Activated CD4-positive, alpha-beta memory T cell treated with anti-CD3 and anti-CD28 coated beads, Interleukin-2, amount 10 ng/mL, durations not matched to agents 7 days and 5 days (primary cell): Measurements from ENCODE around the gene TAC4. TPM values are rescaled to one million over a fixed set of nuclear protein-coding genes. Genes with fewer than 3 reads are reported as not detected.
A peak's percentile ranks its signal among the peaks of the same experiment; 100 is the strongest.

ENCODE experiments used
- CTCF ChIA-PET: fragments of 350-600 bp; sonication (Branson Sonifier 250); formaldehyde crosslinking; loops from one replicate; lab custom pipeline; 2021; ENCODE audit warnings: antibody characterized with exemption, inconsistent platforms; lab: Charles Lee
- POLR2A ChIA-PET: fragments of 350-600 bp; sonication (Branson Sonifier 250); formaldehyde crosslinking; loops from one replicate; lab custom pipeline; 2021; ENCODE audit warnings: antibody characterized with exemption; lab: Charles Lee
- DNase-seq: peaks from one replicate; pipeline ENCODE4 v3.0.0-alpha.2; 2020
- H3K27ac Mint-ChIP-seq: one replicate; pipeline ENCODE4 v1.8.0; 2021; ENCODE audit warnings: mild to moderate bottlenecking, mixed read lengths
- H3K27me3 Mint-ChIP-seq: one replicate; pipeline ENCODE4 v1.8.0; 2021; ENCODE audit warnings: mixed read lengths
- H3K36me3 Mint-ChIP-seq: one replicate; pipeline ENCODE4 v1.8.0; 2021; ENCODE audit warnings: low read depth, mixed read lengths
- H3K4me1 Mint-ChIP-seq: one replicate; pipeline ENCODE4 v1.8.0; 2021; ENCODE audit warnings: mixed read lengths
- H3K4me3 Mint-ChIP-seq: one replicate; pipeline ENCODE4 v1.8.0; 2021; ENCODE audit warnings: mild to moderate bottlenecking, mixed read lengths
- H3K9me3 Mint-ChIP-seq: one replicate; pipeline ENCODE4 v1.8.0; 2021; ENCODE audit warnings: mixed read lengths
- total RNA-seq, 2 experiments: library from RNA; stranded (reverse); gene quantifications; one replicate each; pipeline ENCODE4 v1.2.3, GENCODE V29; 2021

Gene TAC4
- total RNA-seq, 2 experiments from 2014 or later: not detected

GRCh38 chr17:49850218-49850610, 2.3 kb upstream of the TAC4 start:
- H3K4me1 Mint-ChIP-seq: peaks cover 21% of the 10 kb centered on the region
- H3K27ac Mint-ChIP-seq: no peak overlapping the region
- H3K9me3 Mint-ChIP-seq: no peaks in the 10 kb centered on the region
- H3K27me3 Mint-ChIP-seq: peaks cover 8% of the 10 kb centered on the region
- H3K36me3 Mint-ChIP-seq: no peaks in the 10 kb centered on the region
- no peak for DNase-seq
- H3K4me3 Mint-ChIP-seq: peak overlapping the region; percentile 88
- ChIA-PET CTCF (interaction anchor here (0.6 to 1.4 kb wide), 6 partner anchors 53 to 294 kb away, joined by 3 to 6 read pairs (median 3); partner anchors contain the start of gene SLC35B1), POLR2A (interaction anchor here (0.6 to 1.4 kb wide), 3 partner anchors 33 to 143 kb away, joined by 3 read pairs; partner anchors contain the start of gene SLC35B1)

DNA sequence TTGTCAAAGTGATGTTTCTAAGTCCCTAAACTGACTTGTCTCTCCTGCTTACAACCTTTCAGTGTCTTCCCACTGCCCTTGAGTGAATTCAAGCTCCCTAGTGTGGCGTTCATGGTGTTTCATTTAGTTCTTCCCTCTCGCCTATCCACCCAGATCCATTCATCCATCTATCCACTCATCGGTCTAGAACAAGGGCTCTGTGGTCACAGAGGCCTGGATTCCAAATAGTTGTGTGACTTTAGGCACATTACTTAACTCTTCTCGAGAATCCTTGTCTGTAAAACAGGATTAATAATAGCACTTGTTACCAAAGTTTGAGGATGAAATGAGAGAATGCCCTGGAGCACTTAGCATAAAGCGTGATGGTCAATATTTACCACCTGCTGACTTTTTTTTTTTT, 870 bp upstream of the TAC4 start:
- Mint-ChIP-seq H3K36me3 (peaks cover 2% of the 10 kb centered on the region), H3K27ac (no peak overlapping the region)

DNA sequence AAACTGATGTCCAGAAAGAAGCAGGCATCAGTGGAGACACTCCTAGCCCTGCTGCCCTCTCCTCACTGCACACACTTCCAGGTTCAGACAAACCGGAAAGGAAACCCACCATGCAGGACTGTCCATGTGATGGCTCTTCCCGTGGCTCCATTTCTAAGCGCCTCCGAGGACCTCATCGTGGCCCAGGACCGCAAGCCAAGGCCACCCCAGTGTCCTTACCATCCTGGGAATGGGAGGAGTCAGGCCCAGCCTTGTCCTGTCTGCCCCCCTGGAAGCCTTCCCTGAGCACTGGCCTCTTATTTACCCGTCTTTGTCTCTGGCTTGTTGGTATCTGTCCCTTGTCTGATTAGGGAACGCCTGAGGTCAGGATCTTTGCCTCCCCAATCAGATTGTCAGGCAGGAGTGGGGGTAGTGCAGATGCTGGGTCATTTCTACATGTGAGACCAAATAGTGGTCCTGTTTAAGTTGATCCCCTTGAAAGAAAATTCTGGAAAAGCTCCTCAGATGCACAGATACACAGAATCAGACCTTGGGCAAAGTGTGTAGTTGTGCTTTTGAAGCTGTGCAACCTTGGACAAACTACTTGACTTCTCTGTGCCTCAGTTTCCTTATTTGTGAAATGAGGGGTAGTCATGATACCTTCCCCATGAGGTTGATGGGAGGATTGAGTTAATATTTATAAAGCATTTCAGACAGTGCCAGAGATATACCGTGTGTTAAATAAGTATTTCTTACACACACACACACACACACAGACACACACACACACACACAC, 744 bp downstream of the TAC4 start:
- H3K36me3 Mint-ChIP-seq: peaks cover 2% of the 10 kb centered on the region
- ChIA-PET POLR2A (no interaction called here), CTCF (interaction anchor here (0.5 kb wide), 1 partner anchor 159 kb away, joined by 3 read pairs; no protein-coding TSS in a partner anchor)
- no peaks in the 10 kb centered on the region for H3K9me3 Mint-ChIP-seq
- peaks cover 37% of the 10 kb centered on the region for H3K4me1 Mint-ChIP-seq
- H3K4me3 Mint-ChIP-seq: no peak overlapping the region
- no peak for DNase-seq
- H3K27ac Mint-ChIP-seq: no peak overlapping the region
- H3K27me3 Mint-ChIP-seq: peaks cover 2% of the 10 kb centered on the region

More for the DNA sequence above, 870 bp upstream of the TAC4 start:
- ChIA-PET CTCF (no interaction called here), POLR2A (no interaction called here)
- no peak overlapping the region for H3K4me3 Mint-ChIP-seq
- no peak for DNase-seq
- no peaks in the 10 kb centered on the region for H3K9me3 Mint-ChIP-seq
- peaks cover 32% of the 10 kb centered on the region for H3K4me1 Mint-ChIP-seq
- H3K27me3 Mint-ChIP-seq: peaks cover 3% of the 10 kb centered on the region

GRCh38 chr17:49845321-49845720, 2.5 kb downstream of the TAC4 start:
- Mint-ChIP-seq H3K4me3 (no peak overlapping the region), H3K36me3 (peaks cover 2% of the 10 kb centered on the region), H3K4me1 (peaks cover 24% of the 10 kb centered on the region), H3K27me3 (no peaks in the 10 kb centered on the region), H3K27ac (peak overlapping the region; percentile 3), H3K9me3 (no peaks in the 10 kb centered on the region)
- POLR2A ChIA-PET: no interaction called here
- CTCF ChIA-PET: interaction anchor here (0.8 to 1.4 kb wide), 2 partner anchors 12 to 275 kb away, joined by 3 to 4 read pairs; no protein-coding TSS in a partner anchor
- DNase-seq: no peak

GRCh38 chr17:49843774-49844350, 4.0 kb downstream of the TAC4 start:
- Mint-ChIP-seq H3K9me3 (no peaks in the 10 kb centered on the region), H3K36me3 (peaks cover 2% of the 10 kb centered on the region), H3K27ac (no peak overlapping the region), H3K4me3 (no peak overlapping the region), H3K27me3 (no peaks in the 10 kb centered on the region), H3K4me1 (peaks cover 24% of the 10 kb centered on the region)
- POLR2A ChIA-PET: interaction anchor here (1.1 to 1.5 kb wide), 2 partner anchors 13 to 125 kb away, joined by 3 to 5 read pairs; no protein-coding TSS in a partner anchor
- DNase-seq: peak; percentile 36
- CTCF ChIA-PET: interaction anchor here (0.8 to 1.3 kb wide), 2 partner anchors 135 to 154 kb away, joined by 3 read pairs; no protein-coding TSS in a partner anchor

DNA sequence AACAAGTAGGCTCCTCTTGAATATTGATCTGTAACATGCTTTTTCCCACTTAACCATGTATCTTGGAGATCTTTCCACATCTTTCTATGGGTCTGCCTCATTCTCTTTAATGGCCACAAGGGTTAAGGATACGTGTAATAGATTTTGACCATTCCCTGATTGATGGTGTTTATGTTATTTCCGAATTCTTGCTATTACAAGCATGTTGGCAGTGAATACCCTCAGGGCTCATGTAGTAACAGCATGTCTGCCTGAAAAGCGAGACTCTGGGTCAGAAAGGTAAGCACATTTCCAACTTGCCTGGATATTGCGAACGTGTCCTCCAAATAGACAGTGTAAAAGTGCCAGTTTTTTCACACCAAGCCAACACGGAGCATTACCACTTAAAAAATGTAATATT, 5.0 kb downstream of the TAC4 start:
- DNase-seq: no peak
- Mint-ChIP-seq H3K27ac (no peak overlapping the region), H3K27me3 (no peaks in the 10 kb centered on the region), H3K4me3 (no peak overlapping the region), H3K4me1 (peaks cover 24% of the 10 kb centered on the region), H3K36me3 (peaks cover 2% of the 10 kb centered on the region), H3K9me3 (no peaks in the 10 kb centered on the region)
- ChIA-PET POLR2A (no interaction called here), CTCF (no interaction called here)

- ChIA-PET POLR2A (no interaction called here), CTCF (interaction anchor here (0.6 kb wide), 1 partner anchor 281 kb away, joined by 3 read pairs; no protein-coding TSS in a partner anchor)
- Mint-ChIP-seq H3K9me3 (no peaks in the 10 kb centered on the region), H3K27me3 (no peaks in the 10 kb centered on the region), H3K27ac (no peak overlapping the region), H3K4me3 (no peak overlapping the region), H3K4me1 (peaks cover 24% of the 10 kb centered on the region), H3K36me3 (peaks cover 2% of the 10 kb centered on the region)
- DNase-seq: no peak
These were observed 5.5 kb downstream of the TAC4 start for GRCh38 chr17:49842371-49842770.

DNA sequence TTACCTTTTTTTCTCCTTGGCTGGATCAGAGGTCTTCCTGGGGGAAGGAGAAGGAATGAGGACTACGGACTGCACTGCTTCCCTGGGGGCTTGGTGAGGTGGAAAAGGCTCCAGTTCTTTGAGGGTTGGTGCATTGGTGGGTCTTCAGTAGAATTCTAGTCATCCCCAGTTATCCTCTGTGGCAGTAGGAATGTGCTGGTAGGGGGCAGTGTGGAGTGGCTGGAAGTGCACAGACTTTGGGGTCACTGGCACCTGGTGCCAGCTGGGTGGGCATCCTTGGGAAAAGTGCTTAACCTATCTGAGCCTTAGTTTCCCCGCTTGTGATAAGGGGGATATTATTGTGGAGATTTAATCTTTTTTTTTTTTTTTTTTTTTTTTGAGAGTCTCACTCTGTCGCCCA, 6.3 kb downstream of the TAC4 start:
- DNase-seq: no peak
- H3K4me1 Mint-ChIP-seq: peaks cover 24% of the 10 kb centered on the region
- peaks cover 4% of the 10 kb centered on the region for H3K36me3 Mint-ChIP-seq
- ChIA-PET CTCF (interaction anchor here (0.6 kb wide), 1 partner anchor 280 kb away, joined by 3 read pairs; no protein-coding TSS in a partner anchor), POLR2A (no interaction called here)
- H3K9me3 Mint-ChIP-seq: no peaks in the 10 kb centered on the region
- H3K27ac Mint-ChIP-seq: no peak overlapping the region
- no peaks in the 10 kb centered on the region for H3K27me3 Mint-ChIP-seq
- H3K4me3 Mint-ChIP-seq: no peak overlapping the region

- ChIA-PET POLR2A (interaction anchor here (1.5 kb wide), 1 partner anchor 12 kb away, joined by 3 read pairs; no protein-coding TSS in a partner anchor), CTCF (no interaction called here)
- Mint-ChIP-seq H3K4me3 (no peak overlapping the region), H3K27me3 (no peaks in the 10 kb centered on the region), H3K9me3 (no peaks in the 10 kb centered on the region), H3K27ac (no peak overlapping the region), H3K36me3 (peaks cover 20% of the 10 kb centered on the region), H3K4me1 (peaks cover 13% of the 10 kb centered on the region)
- no peak for DNase-seq
These were observed 8.4 kb downstream of the TAC4 start for GRCh38 chr17:49839455-49839854.

- Mint-ChIP-seq H3K4me3 (no peak overlapping the region), H3K36me3 (peaks cover 37% of the 10 kb centered on the region), H3K9me3 (no peaks in the 10 kb centered on the region), H3K27me3 (no peaks in the 10 kb centered on the region), H3K27ac (no peak overlapping the region), H3K4me1 (no peaks in the 10 kb centered on the region)
- ChIA-PET CTCF (no interaction called here), POLR2A (no interaction called here)
- DNase-seq: no peak
These were observed 11.5 kb downstream of the TAC4 start for GRCh38 chr17:49836111-49837030.

DNA sequence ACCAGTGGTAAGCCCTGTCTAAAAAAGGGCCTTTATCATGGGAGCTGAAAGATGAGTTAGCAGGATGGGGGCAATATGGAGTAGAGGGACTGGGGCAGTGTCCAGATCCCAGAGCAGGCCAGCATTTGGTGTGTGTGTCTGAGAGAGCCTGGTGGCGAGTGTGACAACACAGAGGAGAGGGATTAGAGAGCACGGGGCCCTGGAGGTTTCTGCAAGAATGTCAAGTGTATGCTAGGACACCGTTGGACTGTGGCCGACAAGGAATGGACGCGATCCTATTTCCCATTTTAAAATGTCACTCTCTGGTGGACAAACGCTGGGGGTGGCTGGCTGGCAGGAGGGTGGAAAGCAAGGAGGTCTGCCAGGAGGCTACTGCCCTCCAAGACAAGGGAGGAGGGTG, 12.4 kb downstream of the TAC4 start:
- no peak for DNase-seq
- no peaks in the 10 kb centered on the region for H3K4me1 Mint-ChIP-seq
- H3K27ac Mint-ChIP-seq: no peak overlapping the region
- H3K4me3 Mint-ChIP-seq: no peak overlapping the region
- POLR2A ChIA-PET: no interaction called here
- CTCF ChIA-PET: no interaction called here
- H3K27me3 Mint-ChIP-seq: no peaks in the 10 kb centered on the region
- no peaks in the 10 kb centered on the region for H3K9me3 Mint-ChIP-seq
- peaks cover 37% of the 10 kb centered on the region for H3K36me3 Mint-ChIP-seq

DNA sequence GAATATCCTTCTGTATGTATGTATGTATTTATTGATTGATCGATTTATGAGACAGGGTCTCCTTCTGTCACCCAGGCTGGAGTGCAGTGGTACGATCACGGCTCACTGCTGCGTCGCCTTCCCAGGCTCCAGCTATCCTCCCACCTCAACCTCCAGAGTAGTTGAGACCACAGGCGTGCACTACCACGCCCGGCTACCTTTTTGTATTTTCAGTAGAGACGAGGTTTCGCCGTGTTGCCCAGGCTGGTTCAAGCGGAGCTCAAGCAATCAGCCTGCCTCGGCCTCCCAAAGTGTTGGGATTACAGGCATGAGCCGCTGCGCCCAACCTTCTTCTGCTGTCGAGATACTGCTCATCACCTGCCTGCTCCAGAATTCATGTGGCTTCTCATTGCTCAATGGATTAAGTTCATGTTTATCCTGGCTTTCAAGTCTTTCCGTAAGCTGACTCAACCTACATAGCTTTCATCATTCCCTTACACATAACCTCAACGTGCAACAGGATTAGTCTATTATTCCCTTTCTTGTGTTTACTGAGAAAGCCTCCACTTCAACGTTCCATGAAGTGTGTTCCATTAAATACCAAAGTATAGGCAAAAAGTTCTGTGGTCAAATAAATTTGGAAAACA, 13.6 kb downstream of the TAC4 start:
- Mint-ChIP-seq H3K36me3 (peaks cover 45% of the 10 kb centered on the region), H3K9me3 (no peaks in the 10 kb centered on the region), H3K4me1 (no peaks in the 10 kb centered on the region), H3K4me3 (no peak overlapping the region), H3K27me3 (no peaks in the 10 kb centered on the region), H3K27ac (no peak overlapping the region)
- ChIA-PET CTCF (no interaction called here), POLR2A (interaction anchor here (0.5 kb wide), 1 partner anchor 960 kb away, joined by 3 read pairs; no protein-coding TSS in a partner anchor)
- no peak for DNase-seq
